Activated naive CD8-positive, alpha-beta T cell treated with anti-CD3 and anti-CD28 coated beads, Interleukin-2, amount 10 ng/mL, durations not matched to agents 7 days and 5 days (primary cell): Measurements from ENCODE around the gene IDH3A. TPM values are rescaled to one million over a fixed set of nuclear protein-coding genes. Genes with fewer than 3 reads are reported as not detected.
A peak's percentile ranks its signal among the peaks of the same experiment; 100 is the strongest.

Experiments
- ATAC-seq: fragments of 150-1000 bp; cut with Tn5 transposase; one replicate; pipeline ENCODE4 v1.10.0; 2021; ENCODE audit warnings: low read depth, moderate library complexity
- POLR2A ChIA-PET: fragments of 350-600 bp; sonication (Branson Sonifier 250); formaldehyde crosslinking; loops from one replicate; lab custom pipeline; 2021; ENCODE audit warnings: antibody characterized with exemption; lab: Charles Lee
- DNase-seq: peaks from one replicate; pipeline ENCODE4 v3.0.0; 2021
- H3K27ac Mint-ChIP-seq: one replicate; pipeline ENCODE4 v1.8.0; 2022; ENCODE audit warnings: mild to moderate bottlenecking, mixed read lengths
- H3K27me3 Mint-ChIP-seq: one replicate; pipeline ENCODE4 v1.8.0; 2022; ENCODE audit warnings: mild to moderate bottlenecking, moderate library complexity, mixed read lengths
- H3K36me3 Mint-ChIP-seq: one replicate; pipeline ENCODE4 v1.8.0; 2021; ENCODE audit warnings: mild to moderate bottlenecking, mixed read lengths
- H3K4me1 Mint-ChIP-seq: one replicate; pipeline ENCODE4 v1.8.0; 2021; ENCODE audit warnings: mixed read lengths
- H3K4me3 Mint-ChIP-seq: one replicate; pipeline ENCODE4 v1.8.0; 2022; ENCODE audit warnings: mild to moderate bottlenecking, moderate library complexity, mixed read lengths
- H3K9me3 Mint-ChIP-seq: one replicate; pipeline ENCODE4 v1.8.0; 2021; ENCODE audit warnings: mixed read lengths
- total RNA-seq, 2 experiments: library from RNA; stranded (reverse); gene quantifications; one replicate each; pipeline ENCODE4 v1.2.3, GENCODE V29; 2021

The IDH3A gene
- total RNA-seq, 2 experiments from 2014 or later = 54.5 to 82.8 TPM

GRCh38 chr15:78155355-78155939, 6.3 kb downstream of the IDH3A start:
- no peak for DNase-seq
- Mint-ChIP-seq H3K27me3 (no peaks in the 10 kb centered on the region), H3K9me3 (no peaks in the 10 kb centered on the region), H3K36me3 (peaks cover 13% of the 10 kb centered on the region), H3K4me3 (no peak overlapping the region), H3K27ac (no peak overlapping the region), H3K4me1 (peaks cover 16% of the 10 kb centered on the region)
- POLR2A ChIA-PET = no interaction called here
- ATAC-seq = no peak

GRCh38 chr15:78156653-78157052, 7.5 kb downstream of the IDH3A start:
- POLR2A ChIA-PET = interaction anchor here (2.0 kb wide), 1 partner anchor 8 kb away, joined by 5 read pairs; the partner anchor contains the start of gene IDH3A
- H3K4me1 Mint-ChIP-seq = peaks cover 8% of the 10 kb centered on the region
- no peak for DNase-seq
- no peak overlapping the region for H3K4me3 Mint-ChIP-seq
- no peak for ATAC-seq
- H3K27ac Mint-ChIP-seq = no peak overlapping the region
- peaks cover 11% of the 10 kb centered on the region for H3K36me3 Mint-ChIP-seq
- H3K27me3 Mint-ChIP-seq = no peaks in the 10 kb centered on the region
- H3K9me3 Mint-ChIP-seq = no peaks in the 10 kb centered on the region

- H3K27ac Mint-ChIP-seq = no peak overlapping the region
These were observed 8.0 kb downstream of the IDH3A start for GRCh38 chr15:78157203-78157602.

GRCh38 chr15:78159395-78159794, 10.2 kb downstream of the IDH3A start:
- H3K4me1 Mint-ChIP-seq = peaks cover 2% of the 10 kb centered on the region
- no peaks in the 10 kb centered on the region for H3K27me3 Mint-ChIP-seq
- H3K27ac Mint-ChIP-seq = no peak overlapping the region
- no peak for ATAC-seq
- POLR2A ChIA-PET = interaction anchor here (1.1 kb wide), 1 partner anchor 278 kb away, joined by 3 read pairs; the partner anchor contains the start of gene IREB2
- no peak for DNase-seq
- H3K9me3 Mint-ChIP-seq = no peaks in the 10 kb centered on the region
- H3K36me3 Mint-ChIP-seq = peaks cover 15% of the 10 kb centered on the region
- no peak overlapping the region for H3K4me3 Mint-ChIP-seq

More at GRCh38 chr15:78157203-78157602, 8.0 kb downstream of the IDH3A start:
- Mint-ChIP-seq H3K36me3 (peaks cover 16% of the 10 kb centered on the region), H3K9me3 (no peaks in the 10 kb centered on the region), H3K4me3 (no peak overlapping the region), H3K4me1 (peaks cover 8% of the 10 kb centered on the region), H3K27me3 (no peaks in the 10 kb centered on the region)
- POLR2A ChIA-PET = interaction anchor here (2.0 kb wide), 1 partner anchor 9 kb away, joined by 5 read pairs; the partner anchor contains the start of gene IDH3A
- DNase-seq (no peak), ATAC-seq (no peak)

- ATAC-seq = peak; percentile 87
- Mint-ChIP-seq H3K9me3 (no peaks in the 10 kb centered on the region), H3K4me3 (no peak overlapping the region), H3K27me3 (no peaks in the 10 kb centered on the region), H3K4me1 (peaks cover 8% of the 10 kb centered on the region), H3K36me3 (peaks cover 27% of the 10 kb centered on the region), H3K27ac (peak overlapping the region; percentile 78)
- DNase-seq = no peak
- POLR2A ChIA-PET = interaction anchor here (0.6 to 1.7 kb wide), 4 partner anchors 10 to 159 kb away, joined by 3 to 6 read pairs (median 4); partner anchors contain the start of gene IDH3A
These were observed 12.9 kb downstream of the IDH3A start for GRCh38 chr15:78162038-78162437.

GRCh38 chr15:78164010-78164409, 14.8 kb downstream of the IDH3A start:
- Mint-ChIP-seq H3K27ac (no peak overlapping the region), H3K36me3 (peaks cover 39% of the 10 kb centered on the region), H3K4me1 (peaks cover 18% of the 10 kb centered on the region), H3K9me3 (no peaks in the 10 kb centered on the region), H3K4me3 (no peak overlapping the region), H3K27me3 (no peaks in the 10 kb centered on the region)
- DNase-seq (no peak), ATAC-seq (no peak)
- POLR2A ChIA-PET = no interaction called here

- no peak for DNase-seq
- ATAC-seq = peak; percentile 100
- H3K4me3 Mint-ChIP-seq = peak overlapping the region; percentile 49
- H3K4me1 Mint-ChIP-seq = peaks cover 29% of the 10 kb centered on the region
- POLR2A ChIA-PET = interaction anchor here (1.2 kb wide), 1 partner anchor 17 kb away, joined by 4 read pairs; no protein-coding TSS in a partner anchor
- H3K27ac Mint-ChIP-seq = peak overlapping the region; percentile 80
- peaks cover 54% of the 10 kb centered on the region for H3K36me3 Mint-ChIP-seq
- no peaks in the 10 kb centered on the region for H3K27me3 Mint-ChIP-seq
- no peaks in the 10 kb centered on the region for H3K9me3 Mint-ChIP-seq
These were observed 18.2 kb downstream of the IDH3A start for GRCh38 chr15:78167227-78167888.

GRCh38 chr15:78168608-78169007, 19.4 kb downstream of the IDH3A start:
- Mint-ChIP-seq H3K4me3 (no peak overlapping the region), H3K27ac (peak overlapping the region; percentile 40), H3K9me3 (no peaks in the 10 kb centered on the region), H3K36me3 (peaks cover 59% of the 10 kb centered on the region), H3K27me3 (no peaks in the 10 kb centered on the region), H3K4me1 (peaks cover 37% of the 10 kb centered on the region)
- POLR2A ChIA-PET = interaction anchor here (1.1 to 1.2 kb wide), 2 partner anchors 19 to 20 kb away, joined by 4 to 5 read pairs; partner anchors contain the start of gene IDH3A
- ATAC-seq (no peak), DNase-seq (no peak)

GRCh38 chr15:78170848-78171773, 21.9 kb downstream of the IDH3A start:
- peak overlapping the region; percentile 50 for H3K27ac Mint-ChIP-seq
- ATAC-seq = no peak
- H3K9me3 Mint-ChIP-seq = no peaks in the 10 kb centered on the region
- H3K36me3 Mint-ChIP-seq = peaks cover 48% of the 10 kb centered on the region
- H3K4me1 Mint-ChIP-seq = peaks cover 51% of the 10 kb centered on the region
- DNase-seq = no peak
- H3K27me3 Mint-ChIP-seq = no peaks in the 10 kb centered on the region
- POLR2A ChIA-PET = interaction anchor here (0.5 to 2.2 kb wide), 2 partner anchors 22 to 52 kb away, joined by 3 to 8 read pairs; partner anchors contain the start of gene IDH3A
- H3K4me3 Mint-ChIP-seq = no peak overlapping the region

- no peak for ATAC-seq
- no peaks in the 10 kb centered on the region for H3K9me3 Mint-ChIP-seq
- no peak for DNase-seq
- peaks cover 46% of the 10 kb centered on the region for H3K4me1 Mint-ChIP-seq
- POLR2A ChIA-PET = interaction anchor here (0.8 to 2.2 kb wide), 2 partner anchors 11 to 23 kb away, joined by 3 to 8 read pairs; partner anchors contain the start of gene IDH3A
- peaks cover 44% of the 10 kb centered on the region for H3K36me3 Mint-ChIP-seq
- H3K4me3 Mint-ChIP-seq = no peak overlapping the region
- H3K27ac Mint-ChIP-seq = no peak overlapping the region
- H3K27me3 Mint-ChIP-seq = no peaks in the 10 kb centered on the region
These were observed 22.8 kb downstream of the IDH3A start for GRCh38 chr15:78171864-78172472.

- POLR2A ChIA-PET = interaction anchor here (0.6 to 1.2 kb wide), 4 partner anchors 12 to 44 kb away, joined by 3 to 5 read pairs (median 4); partner anchors contain the start of gene CIB2
- peaks cover 27% of the 10 kb centered on the region for H3K36me3 Mint-ChIP-seq
- H3K4me1 Mint-ChIP-seq = peaks cover 32% of the 10 kb centered on the region
- peak overlapping the region; percentile 18 for H3K4me3 Mint-ChIP-seq
- peak; percentile 63 for ATAC-seq
- no peaks in the 10 kb centered on the region for H3K9me3 Mint-ChIP-seq
- H3K27ac Mint-ChIP-seq = peak overlapping the region; percentile 66
- peak; percentile 65 for DNase-seq
- no peaks in the 10 kb centered on the region for H3K27me3 Mint-ChIP-seq
These were observed 25.2 kb downstream of the IDH3A start for GRCh38 chr15:78174401-78174800.

GRCh38 chr15:78175330-78175729, 26.2 kb downstream of the IDH3A start:
- H3K27ac Mint-ChIP-seq = no peak overlapping the region
- DNase-seq = no peak
- no peak for ATAC-seq
- POLR2A ChIA-PET = no interaction called here
- H3K9me3 Mint-ChIP-seq = no peaks in the 10 kb centered on the region
- no peaks in the 10 kb centered on the region for H3K27me3 Mint-ChIP-seq
- peaks cover 22% of the 10 kb centered on the region for H3K36me3 Mint-ChIP-seq
- no peak overlapping the region for H3K4me3 Mint-ChIP-seq
- H3K4me1 Mint-ChIP-seq = peaks cover 30% of the 10 kb centered on the region
